HEK293T (cell line): ENCODE measurements around the gene C2orf81.

Source experiments
- CTCF ChIA-PET: fragments of 350-600 bp; formaldehyde crosslinking; extraction: SDS; loops from one replicate; lab custom pipeline; 2021; ENCODE audit warnings: antibody characterized with exemption, inconsistent platforms; lab: Yijun Ruan, JAX
- POLR2A ChIA-PET: fragments of 350-600 bp; formaldehyde crosslinking; extraction: SDS; loops from one replicate; lab custom pipeline; 2020; ENCODE audit warnings: antibody characterized with exemption, inconsistent platforms; lab: Yijun Ruan, JAX
- DNase-seq: peaks from one replicate; pipeline ENCODE4 v3.0.0; 2012; ENCODE audit warnings: mixed read lengths; ENCODE audit errors: extremely low spot score
- ARNT ChIP-seq: fragments of 450-650 bp; IDR thresholded peaks from 2 replicates; pipeline ENCODE4 v1.6.1; 2017; ENCODE audit warnings: mild to moderate bottlenecking
- BHLHE40 ChIP-seq: fragments of 450-650 bp; IDR thresholded peaks from 2 replicates; pipeline ENCODE4 v1.6.1; 2016; ENCODE audit warnings: mild to moderate bottlenecking, moderate library complexity, borderline replicate concordance
- CTBP1 ChIP-seq: fragments of 450-650 bp; IDR thresholded peaks from 2 replicates; pipeline ENCODE4 v1.6.1; 2016; ENCODE audit warnings: borderline replicate concordance
- ELF4 ChIP-seq: fragments of 450-650 bp; IDR thresholded peaks from 2 replicates; pipeline ENCODE4 v1.6.1; 2017; ENCODE audit warnings: antibody characterized with exemption
- FOXA1 ChIP-seq: fragments of 450-650 bp; IDR thresholded peaks from 2 replicates; pipeline ENCODE4 v1.6.1; 2016; ENCODE audit warnings: mild to moderate bottlenecking
- FOXK2 ChIP-seq: fragments of 450-650 bp; IDR thresholded peaks from 2 replicates; pipeline ENCODE4 v1.6.1; 2016; ENCODE audit warnings: mild to moderate bottlenecking
- FOXM1 ChIP-seq: fragments of 450-650 bp; IDR thresholded peaks from 2 replicates; pipeline ENCODE4 v1.6.1; 2017; ENCODE audit warnings: mild to moderate bottlenecking, borderline replicate concordance
- HDGF ChIP-seq: fragments of 450-650 bp; IDR thresholded peaks from 2 replicates; pipeline ENCODE4 v1.6.1; 2017; ENCODE audit warnings: antibody characterized with exemption, borderline replicate concordance
- L3MBTL2 ChIP-seq: fragments of 450-650 bp; conservative IDR thresholded peaks from 2 replicates; pipeline ENCODE4 v1.6.1; 2016; ENCODE audit warnings: mild to moderate bottlenecking
- LEF1 ChIP-seq: fragments of 450-650 bp; IDR thresholded peaks from 2 replicates; pipeline ENCODE4 v1.6.1; 2017; ENCODE audit warnings: mild to moderate bottlenecking, borderline replicate concordance
- NFRKB ChIP-seq: fragments of 450-650 bp; IDR thresholded peaks from 2 replicates; pipeline ENCODE4 v1.6.1; 2016; ENCODE audit warnings: mild to moderate bottlenecking, moderate library complexity
- SP1 ChIP-seq: fragments of 450-650 bp; IDR thresholded peaks from 2 replicates; pipeline ENCODE4 v1.6.1; 2017
- SUZ12 ChIP-seq: fragments of 450-650 bp; IDR thresholded peaks from 2 replicates; pipeline ENCODE4 v1.6.1; 2016; ENCODE audit warnings: mild to moderate bottlenecking
- TARDBP ChIP-seq: fragments of 450-650 bp; IDR thresholded peaks from 2 replicates; pipeline ENCODE4 v1.6.1; 2016
- ZNF384 ChIP-seq: fragments of 450-650 bp; IDR thresholded peaks from 2 replicates; pipeline ENCODE4 v1.6.1; 2016
- TF ChIP-seq, protein P1 (sequence below): fragments of 450-650 bp; IDR thresholded peaks from 2 replicates; pipeline ENCODE4 v1.6.1; 2016

C2orf81 gene

DNA sequence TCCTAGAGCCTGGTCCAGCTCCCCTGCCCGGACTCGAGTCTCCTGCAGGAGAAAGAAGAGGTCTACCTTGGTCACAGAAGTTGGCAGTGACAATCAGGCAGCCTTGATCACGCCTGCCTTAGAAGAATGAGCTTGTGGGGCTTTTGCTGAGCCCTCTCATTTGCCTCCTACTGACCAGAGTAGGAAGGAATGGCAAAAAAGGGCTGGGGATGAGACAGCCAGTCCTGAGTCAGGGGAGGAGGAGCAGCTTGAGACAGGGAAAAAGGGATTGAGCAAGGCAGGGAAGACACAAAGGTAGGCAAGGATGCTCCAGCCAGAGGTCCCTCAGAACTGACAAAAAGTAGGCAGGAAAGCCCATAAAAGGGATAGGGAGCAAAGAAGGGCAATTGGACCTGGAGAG lies 6.1 kb upstream of the C2orf81 start:
- CTCF ChIA-PET, result interaction anchor here (0.5 kb wide), 1 partner anchor 150 kb away, joined by 3 read pairs; no protein-coding TSS in a partner anchor
- POLR2A ChIA-PET, result interaction anchor here (0.9 to 3.8 kb wide), 3 partner anchors 12 to 36 kb away, joined by 3 to 18 read pairs (median 6); partner anchors contain the start of gene WBP1
- TF ChIP-seq NFRKB, result no peak
- no peak for TF ChIP-seq ELF4
- no peak for TF ChIP-seq CTBP1
- TF ChIP-seq ZNF384, result no peak
- TF ChIP-seq, protein P1, sequence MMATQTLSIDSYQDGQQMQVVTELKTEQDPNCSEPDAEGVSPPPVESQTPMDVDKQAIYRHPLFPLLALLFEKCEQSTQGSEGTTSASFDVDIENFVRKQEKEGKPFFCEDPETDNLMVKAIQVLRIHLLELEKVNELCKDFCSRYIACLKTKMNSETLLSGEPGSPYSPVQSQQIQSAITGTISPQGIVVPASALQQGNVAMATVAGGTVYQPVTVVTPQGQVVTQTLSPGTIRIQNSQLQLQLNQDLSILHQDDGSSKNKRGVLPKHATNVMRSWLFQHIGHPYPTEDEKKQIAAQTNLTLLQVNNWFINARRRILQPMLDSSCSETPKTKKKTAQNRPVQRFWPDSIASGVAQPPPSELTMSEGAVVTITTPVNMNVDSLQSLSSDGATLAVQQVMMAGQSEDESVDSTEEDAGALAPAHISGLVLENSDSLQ, result no peak
- TF ChIP-seq FOXA1, result no peak
- TF ChIP-seq FOXM1, result no peak
- TF ChIP-seq TARDBP, result no peak
- TF ChIP-seq SUZ12, result no peak
- no peak for TF ChIP-seq L3MBTL2
- no peak for TF ChIP-seq HDGF
- TF ChIP-seq BHLHE40, result no peak
- no peak for TF ChIP-seq ARNT
- TF ChIP-seq FOXK2, result no peak
- no peak for TF ChIP-seq SP1
- TF ChIP-seq LEF1, result no peak
- DNase-seq, result no peak

DNA sequence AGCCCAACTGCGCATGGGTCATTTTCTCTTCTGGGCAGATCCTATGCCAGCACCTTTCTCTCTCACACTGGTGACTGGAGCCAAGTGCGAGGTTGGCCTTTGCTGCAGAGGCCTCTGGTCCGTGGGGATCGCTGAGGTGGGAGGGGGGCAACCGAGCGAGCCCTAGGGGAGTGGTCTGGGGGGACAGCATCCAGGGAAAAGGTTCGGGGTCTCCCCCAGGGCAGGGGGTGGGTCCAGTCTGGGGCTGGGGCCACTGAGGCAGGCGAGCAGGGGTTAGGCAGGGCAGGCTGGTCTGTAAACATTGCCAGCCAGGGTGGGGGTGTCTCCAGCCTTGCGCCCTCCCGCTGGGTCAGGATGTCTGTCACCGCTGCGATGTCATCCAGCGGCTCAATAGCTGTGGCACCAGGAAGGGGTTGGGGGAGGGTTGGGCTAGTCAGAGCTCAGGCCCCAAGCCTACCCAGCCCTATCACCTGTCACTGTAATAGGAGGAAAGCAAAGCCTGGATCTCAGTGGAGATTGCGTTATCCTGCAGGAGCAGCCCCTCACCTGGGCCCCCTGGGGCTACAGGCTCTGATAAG lies 4.9 kb upstream of the C2orf81 start:
- CTCF ChIA-PET, result no interaction called here
- no peak for DNase-seq
- no peak for TF ChIP-seq ZNF384
- TF ChIP-seq CTBP1, result no peak
- TF ChIP-seq SUZ12, result no peak
- TF ChIP-seq NFRKB, result no peak
- TF ChIP-seq L3MBTL2, result no peak
- TF ChIP-seq, protein P1, result no peak
- no peak for TF ChIP-seq FOXK2
- TF ChIP-seq FOXA1, result no peak
- no peak for TF ChIP-seq BHLHE40
- POLR2A ChIA-PET, result interaction anchor here (1.1 to 2.0 kb wide), 2 partner anchors 31 to 32 kb away, joined by 5 to 7 read pairs; partner anchors contain the start of gene WBP1

DNA sequence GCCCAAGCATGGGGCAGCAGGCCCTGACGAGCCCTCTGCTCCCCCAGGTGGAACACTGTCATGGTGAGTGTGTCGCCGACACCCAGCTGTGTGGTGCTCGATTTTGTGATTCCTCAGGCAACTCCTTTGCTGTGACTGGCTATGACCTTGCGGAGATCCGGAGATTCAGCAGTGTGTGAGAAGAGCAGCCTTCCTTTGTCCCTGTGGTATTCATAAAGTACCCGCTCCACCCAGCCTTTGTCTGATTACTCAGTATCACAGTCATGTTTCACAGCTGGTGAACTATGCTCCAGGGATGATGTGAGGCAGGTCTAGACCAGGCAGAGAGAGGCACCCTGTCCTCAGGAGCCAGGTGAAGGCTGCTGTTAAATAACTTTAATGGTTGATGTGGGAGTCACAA lies 4.1 kb upstream of the C2orf81 start:
- TF ChIP-seq FOXK2 (no peak), SP1 (no peak), TARDBP (no peak), CTBP1 (no peak), FOXM1 (no peak), ZNF384 (no peak), SUZ12 (no peak), HDGF (no peak), L3MBTL2 (no peak), ARNT (no peak), ELF4 (no peak), LEF1 (no peak), FOXA1 (no peak), BHLHE40 (no peak)
- TF ChIP-seq, protein P1, result no peak
- ChIA-PET CTCF (no interaction called here), POLR2A (interaction anchor here (1.0 to 2.0 kb wide), 3 partner anchors 15 to 33 kb away, joined by 4 to 7 read pairs (median 5); partner anchors contain the start of gene WBP1)
- DNase-seq, result no peak

DNA sequence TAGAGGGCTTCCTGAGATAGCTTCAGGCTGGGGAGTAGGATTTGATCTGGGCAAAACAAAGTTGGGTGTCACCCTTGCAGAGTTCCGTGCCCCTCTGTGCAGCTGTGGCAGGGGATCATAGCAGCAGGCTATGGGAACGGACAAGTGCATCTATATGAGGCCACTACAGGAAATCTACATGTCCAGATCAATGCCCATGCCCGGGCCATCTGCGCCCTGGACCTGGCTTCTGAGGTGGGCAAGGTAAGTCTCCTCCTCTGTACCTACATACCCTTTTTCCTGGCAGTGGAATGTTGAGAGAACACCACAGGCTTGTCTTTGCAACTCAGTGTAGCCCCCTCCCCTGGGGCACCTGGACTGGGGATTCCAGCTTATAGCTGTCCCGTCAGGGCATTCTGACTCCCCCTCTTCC lies 3.6 kb upstream of the C2orf81 start:
- no peak for DNase-seq
- TF ChIP-seq ZNF384, result no peak
- TF ChIP-seq NFRKB, result no peak
- TF ChIP-seq LEF1, result no peak
- no peak for TF ChIP-seq L3MBTL2
- TF ChIP-seq FOXM1, result no peak
- no peak for TF ChIP-seq HDGF
- TF ChIP-seq SUZ12, result no peak
- TF ChIP-seq, protein P1, result no peak
- ChIA-PET POLR2A (interaction anchor here (1.0 to 2.0 kb wide), 3 partner anchors 16 to 34 kb away, joined by 4 to 7 read pairs (median 5); partner anchors contain the start of gene WBP1), CTCF (no interaction called here)

DNA sequence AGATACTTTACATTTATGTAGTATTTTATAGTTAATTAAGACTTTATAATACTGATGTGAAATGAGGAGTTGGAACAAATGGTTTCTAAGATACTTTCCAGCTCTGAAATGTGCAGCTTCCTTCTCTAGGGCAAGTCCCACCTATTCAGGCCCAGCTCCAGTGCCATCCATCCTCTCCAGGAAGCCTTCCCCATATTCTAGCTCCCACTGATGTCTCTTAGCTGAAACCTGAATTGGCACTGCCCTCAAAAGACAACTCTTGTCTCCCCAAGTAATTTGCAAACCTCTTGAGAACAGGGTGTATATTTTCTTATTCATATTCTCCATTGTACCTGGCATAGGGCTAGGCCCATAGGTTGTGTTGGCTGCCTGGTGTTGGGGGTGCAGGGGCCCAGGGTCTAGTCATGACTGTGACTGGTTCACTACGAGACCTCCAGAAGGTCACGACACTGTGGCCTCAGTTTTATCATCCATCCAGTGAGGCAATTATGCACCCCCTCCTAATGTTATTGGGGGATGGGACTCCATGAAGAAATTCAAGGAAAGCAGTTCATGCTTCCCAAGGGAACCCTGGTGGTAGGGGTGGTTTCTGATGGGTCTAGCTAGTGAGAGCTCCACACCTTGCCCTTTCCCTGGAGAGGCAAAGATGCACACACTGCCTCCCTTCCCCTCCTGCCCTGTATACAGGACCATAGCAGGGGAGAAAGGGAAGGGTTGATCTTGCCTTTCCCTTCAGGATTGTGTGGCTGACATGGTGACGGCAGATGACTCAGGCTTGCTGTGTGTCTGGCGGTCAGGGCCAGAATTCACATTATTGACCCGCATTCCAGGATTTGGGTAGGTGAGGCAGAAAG lies 2.9 kb upstream of the C2orf81 start:
- DNase-seq, result no peak
- POLR2A ChIA-PET, result interaction anchor here (0.7 to 2.0 kb wide), 3 partner anchors 11 to 34 kb away, joined by 3 to 7 read pairs (median 3); partner anchors contain the start of gene WBP1
- TF ChIP-seq BHLHE40, result no peak
- no peak for TF ChIP-seq FOXM1
- no peak for TF ChIP-seq NFRKB
- no peak for TF ChIP-seq SUZ12
- no peak for TF ChIP-seq SP1
- TF ChIP-seq ARNT, result no peak
- TF ChIP-seq ZNF384, result no peak
- TF ChIP-seq FOXA1, result no peak
- no peak for TF ChIP-seq LEF1
- TF ChIP-seq FOXK2, result no peak
- TF ChIP-seq ELF4, result no peak
- TF ChIP-seq TARDBP, result no peak
- TF ChIP-seq CTBP1, result no peak
- TF ChIP-seq HDGF, result no peak
- CTCF ChIA-PET, result interaction anchor here (0.8 kb wide), 1 partner anchor 1375 kb away, joined by 3 read pairs; no protein-coding TSS in a partner anchor
